PC-3 (cell line): ENCODE results near the gene NKD1. TPM values are rescaled to one million over a fixed set of nuclear protein-coding genes. Genes with fewer than 3 reads are reported as not detected.

ENCODE experiments used
- ATAC-seq: fragments of 200-7000 bp; cut with Tn5 transposase; 2 replicates; pipeline ENCODE4 v1.9.1; 2020; ENCODE audit warnings: mild to moderate bottlenecking, moderate library complexity
- BruUV-seq: library from RNA; stranded (reverse); fragments of 400-500 nt; replicated peaks from 2 replicates; lab custom pipeline; 2021; lab: Mats Ljungman, UMichigan
- CTCF ChIA-PET: fragments of 300-600 bp; sonication (Branson Sonifier 250); formaldehyde crosslinking; loops from one replicate; lab custom pipeline; 2022; ENCODE audit warnings: antibody characterized with exemption; lab: Charles Lee
- POLR2A ChIA-PET: fragments of 300-600 bp; sonication (Branson Sonifier 250); formaldehyde crosslinking; loops from one replicate; lab custom pipeline; 2022; ENCODE audit warnings: antibody characterized with exemption; ENCODE audit not compliant: unreplicated experiment; lab: Charles Lee
- DNase-seq: peaks from one replicate; pipeline ENCODE4 v3.0.0-alpha.2; 2015
- H2AFZ ChIP-seq: fragments of 300-600 bp; sonication (generic); 2 replicates; pipeline ENCODE4 v1.6.0; 2016; ENCODE audit warnings: antibody characterized with exemption, low read length
- H3F3A ChIP-seq: fragments of 300-600 bp; sonication (generic); one replicate; pipeline ENCODE4 v1.6.0; 2017; ENCODE audit warnings: antibody characterized with exemption, low read length, control low read depth, mild to moderate bottlenecking; ENCODE audit not compliant: unreplicated experiment
- H3K27ac ChIP-seq: fragments of 300-600 bp; sonication (generic); 2 replicates; pipeline ENCODE4 v1.5.1; 2016; ENCODE audit warnings: mild to moderate bottlenecking, low read length
- H3K27me3 ChIP-seq: fragments of 300-600 bp; sonication (generic); 2 replicates; pipeline ENCODE4 v1.6.1; 2016; ENCODE audit warnings: low read length, mixed read lengths
- H3K36me3 ChIP-seq: fragments of 300-600 bp; sonication (generic); 2 replicates; pipeline ENCODE4 v1.6.1; 2016; ENCODE audit warnings: low read depth, mixed run types, low read length, mixed read lengths
- H3K4me1 ChIP-seq: fragments of 300-600 bp; sonication (generic); 2 replicates; pipeline ENCODE4 v1.5.1; 2016; ENCODE audit warnings: low read length; ENCODE audit not compliant: insufficient read depth
- H3K4me2 ChIP-seq: fragments of 300-600 bp; sonication (generic); 2 replicates; pipeline ENCODE4 v1.6.0; 2016; ENCODE audit warnings: low read length
- H3K4me3 ChIP-seq: fragments of 300-600 bp; sonication (generic); 2 replicates; pipeline ENCODE4 v1.5.1; 2016; ENCODE audit warnings: mild to moderate bottlenecking, low read length, mixed read lengths
- H3K79me2 ChIP-seq: fragments of 300-600 bp; sonication (generic); 2 replicates; pipeline ENCODE4 v1.6.1; 2017; ENCODE audit warnings: low read length, mixed read lengths
- H3K9ac ChIP-seq: fragments of 300-600 bp; sonication (generic); 2 replicates; pipeline ENCODE4 v1.6.0; 2016; ENCODE audit warnings: mild to moderate bottlenecking, low read length
- H3K9me2 ChIP-seq: fragments of 300-600 bp; sonication (generic); replicated peaks from 2 replicates; pipeline ENCODE4 v1.6.1; 2016; ENCODE audit warnings: mixed run types, low read length, mixed read lengths
- H3K9me3 ChIP-seq: fragments of 300-600 bp; sonication (generic); 2 replicates; pipeline ENCODE4 v1.6.1; 2016; ENCODE audit warnings: low read length, mixed read lengths
- H4K20me1 ChIP-seq: fragments of 300-600 bp; sonication (generic); 2 replicates; pipeline ENCODE4 v1.6.1; 2016; ENCODE audit warnings: low read length, mixed read lengths
- EZH2 ChIP-seq: fragments of 300-600 bp; sonication (generic); IDR thresholded peaks from one replicate; pipeline ENCODE4 v1.6.1; 2017; ENCODE audit warnings: antibody characterized with exemption, mild to moderate bottlenecking, low read length; ENCODE audit not compliant: unreplicated experiment
- EZH2phosphoT487 ChIP-seq: fragments of 300-600 bp; sonication (generic); IDR thresholded peaks from 2 replicates; pipeline ENCODE4 v1.6.1; 2018; ENCODE audit warnings: mild to moderate bottlenecking, antibody characterized with exemption, low read length, borderline replicate concordance
- intact Hi-C: fragments of 100-400 bp; cut with micrococcal nuclease; formaldehyde crosslinking; loops from 2 replicates; pipeline ENCODE4 v1.9.0; 2023
- total RNA-seq: library from RNA; depleted of rRNA; stranded (reverse); fragments of >200 nt; gene quantifications from 2 replicates; pipeline ENCODE4 v1.2.3, GENCODE V29; 2014
- TF ChIP-seq, protein P1 (sequence below): fragments of 300-600 bp; sonication (generic); conservative IDR thresholded peaks from 2 replicates; pipeline ENCODE4 v1.5.1; 2017; ENCODE audit warnings: antibody characterized with exemption, low read depth, mild to moderate bottlenecking, low read length

The NKD1 gene
- total RNA-seq, 1 experiment from 2014 or later: 0.07 TPM

DNA sequence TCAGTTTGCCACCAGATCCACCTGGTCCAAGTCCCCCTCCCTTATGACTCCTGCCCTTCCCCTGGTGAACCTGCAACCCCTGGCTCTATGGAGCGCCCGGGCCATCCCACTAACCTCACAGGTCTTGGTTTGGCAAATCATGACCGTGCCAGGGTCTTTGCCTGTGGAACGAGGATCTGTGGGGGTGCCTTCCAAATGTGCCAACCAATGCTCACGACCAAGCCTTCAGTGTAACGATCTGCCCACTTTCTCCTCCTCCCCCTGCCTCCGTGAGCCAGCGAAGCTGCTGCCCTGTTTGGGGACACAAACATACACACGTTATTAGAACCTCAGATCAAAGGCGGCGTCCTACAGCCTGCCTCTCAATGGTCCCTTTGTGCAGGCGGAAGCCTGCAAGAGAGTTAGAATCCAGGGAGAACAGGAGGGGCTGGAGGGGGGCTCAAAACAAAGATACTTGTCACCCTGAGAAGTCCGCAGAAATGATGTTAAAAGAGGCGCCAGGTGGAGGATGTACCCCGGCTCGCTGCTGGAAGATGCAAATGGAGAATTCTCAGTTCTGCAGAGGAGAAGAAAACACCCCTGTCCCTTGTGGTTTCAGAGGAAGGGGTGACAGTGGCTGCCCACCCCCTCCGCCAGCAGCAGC lies 9.0 kb upstream of the NKD1 start:
- no peaks in the 10 kb centered on the region for H3K4me1 ChIP-seq
- no peaks in the 10 kb centered on the region for H3K9me2 ChIP-seq
- H3K4me3 ChIP-seq: no peak overlapping the region
- ChIA-PET POLR2A (no interaction called here), CTCF (no interaction called here)
- H3F3A ChIP-seq: no peaks in the 10 kb centered on the region
- H3K4me2 ChIP-seq: no peak overlapping the region
- H3K79me2 ChIP-seq: no peaks in the 10 kb centered on the region
- H3K27me3 ChIP-seq: 0 out of 2 replicates have a peak, but pooled peaks cover 5% of the 10 kb centered on the region
- H4K20me1 ChIP-seq: no peaks in the 10 kb centered on the region
- BruUV-seq: no TSS peak
- TF ChIP-seq EZH2 (no peak), EZH2phosphoT487 (no peak)
- TF ChIP-seq, protein P1, sequence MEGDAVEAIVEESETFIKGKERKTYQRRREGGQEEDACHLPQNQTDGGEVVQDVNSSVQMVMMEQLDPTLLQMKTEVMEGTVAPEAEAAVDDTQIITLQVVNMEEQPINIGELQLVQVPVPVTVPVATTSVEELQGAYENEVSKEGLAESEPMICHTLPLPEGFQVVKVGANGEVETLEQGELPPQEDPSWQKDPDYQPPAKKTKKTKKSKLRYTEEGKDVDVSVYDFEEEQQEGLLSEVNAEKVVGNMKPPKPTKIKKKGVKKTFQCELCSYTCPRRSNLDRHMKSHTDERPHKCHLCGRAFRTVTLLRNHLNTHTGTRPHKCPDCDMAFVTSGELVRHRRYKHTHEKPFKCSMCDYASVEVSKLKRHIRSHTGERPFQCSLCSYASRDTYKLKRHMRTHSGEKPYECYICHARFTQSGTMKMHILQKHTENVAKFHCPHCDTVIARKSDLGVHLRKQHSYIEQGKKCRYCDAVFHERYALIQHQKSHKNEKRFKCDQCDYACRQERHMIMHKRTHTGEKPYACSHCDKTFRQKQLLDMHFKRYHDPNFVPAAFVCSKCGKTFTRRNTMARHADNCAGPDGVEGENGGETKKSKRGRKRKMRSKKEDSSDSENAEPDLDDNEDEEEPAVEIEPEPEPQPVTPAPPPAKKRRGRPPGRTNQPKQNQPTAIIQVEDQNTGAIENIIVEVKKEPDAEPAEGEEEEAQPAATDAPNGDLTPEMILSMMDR: no peak
- no peaks in the 10 kb centered on the region for H3K36me3 ChIP-seq
- H3K27ac ChIP-seq: no peak overlapping the region
- no peaks in the 10 kb centered on the region for H3K9me3 ChIP-seq
- intact Hi-C loops: no loop called here
- no peak for DNase-seq
- H2AFZ ChIP-seq: no peak overlapping the region
- no peak for ATAC-seq
- no peak overlapping the region for H3K9ac ChIP-seq

DNA sequence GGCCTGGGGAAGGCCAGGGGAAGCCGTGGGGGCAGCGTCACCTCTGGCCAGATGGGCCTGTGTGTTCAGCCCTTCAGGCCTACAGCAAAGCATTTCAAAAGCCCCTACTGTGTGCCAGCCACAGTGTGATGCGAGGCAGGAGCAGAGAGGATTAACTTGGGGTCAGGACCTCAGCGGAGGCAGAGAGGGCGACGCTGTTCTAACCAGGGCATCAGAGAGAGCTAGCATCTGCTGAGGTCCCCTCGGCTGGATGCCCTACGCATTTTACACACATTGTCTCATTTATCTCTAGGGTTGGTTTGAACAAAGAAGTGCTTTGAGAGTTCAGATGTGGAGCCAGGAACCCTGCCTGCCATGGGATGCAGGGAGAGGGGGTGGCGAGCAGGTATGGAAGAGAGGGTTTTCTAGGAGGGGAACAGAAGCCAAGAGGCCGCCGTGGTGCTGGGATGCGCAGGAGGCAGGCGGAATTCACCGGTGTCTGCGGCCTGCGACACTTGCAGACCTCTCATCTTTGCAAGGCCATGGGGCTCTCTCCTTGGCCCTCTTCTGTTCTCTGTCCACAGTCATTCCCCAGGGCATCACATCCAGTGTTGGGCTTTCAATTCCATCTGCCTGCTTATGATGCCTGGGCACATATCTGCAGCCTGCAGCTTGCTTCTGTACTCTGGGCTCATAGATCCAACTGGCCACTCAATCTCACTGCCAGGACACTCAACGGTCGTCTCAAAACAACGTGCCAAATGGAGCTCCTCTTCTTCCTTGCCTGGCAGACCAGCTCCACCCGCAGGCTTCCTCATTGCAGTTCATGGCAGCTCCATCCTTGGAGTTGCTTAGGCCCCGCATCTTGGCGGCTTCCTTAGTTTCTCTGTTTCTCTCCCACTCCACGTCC lies 8.1 kb upstream of the NKD1 start:
- no peak for ATAC-seq

More for the DNA sequence above, 8.1 kb upstream of the NKD1 start:
- H3K27me3 ChIP-seq: peaks cover 10% of the 10 kb centered on the region; the same call in 1 of the 2 replicates
- BruUV-seq: no TSS peak
- no peaks in the 10 kb centered on the region for H3K79me2 ChIP-seq
- ChIA-PET POLR2A (no interaction called here), CTCF (no interaction called here)
- no peaks in the 10 kb centered on the region for H3K9me3 ChIP-seq
- H3K4me3 ChIP-seq: no peak overlapping the region
- H3K27ac ChIP-seq: no peak overlapping the region
- H3K9ac ChIP-seq: no peak overlapping the region
- TF ChIP-seq EZH2 (no peak), EZH2phosphoT487 (no peak)
- TF ChIP-seq, protein P1: no peak
- H3K9me2 ChIP-seq: no peaks in the 10 kb centered on the region
- H3F3A ChIP-seq: no peaks in the 10 kb centered on the region
- H3K4me1 ChIP-seq: no peaks in the 10 kb centered on the region
- H3K4me2 ChIP-seq: no peak overlapping the region
- no peaks in the 10 kb centered on the region for H3K36me3 ChIP-seq
- DNase-seq: no peak
- intact Hi-C loops: no loop called here
- H2AFZ ChIP-seq: no peak overlapping the region
- H4K20me1 ChIP-seq: no peaks in the 10 kb centered on the region
